Measurements from ENCODE around the gene SMARCAL1. TPM values are rescaled to one million over a fixed set of nuclear protein-coding genes. Genes with fewer than 3 reads are reported as not detected.
A peak's percentile ranks its signal among the peaks of the same experiment; 100 is the strongest.
"Not testable (repeated sequence)": the region's sequence is repeated elsewhere in the genome, so short reads cannot be mapped to it uniquely, and the experiment has no call there.

SMARCAL1 gene
- total RNA-seq, 1 donor from 2014 or later = 23.5 TPM

DNA sequence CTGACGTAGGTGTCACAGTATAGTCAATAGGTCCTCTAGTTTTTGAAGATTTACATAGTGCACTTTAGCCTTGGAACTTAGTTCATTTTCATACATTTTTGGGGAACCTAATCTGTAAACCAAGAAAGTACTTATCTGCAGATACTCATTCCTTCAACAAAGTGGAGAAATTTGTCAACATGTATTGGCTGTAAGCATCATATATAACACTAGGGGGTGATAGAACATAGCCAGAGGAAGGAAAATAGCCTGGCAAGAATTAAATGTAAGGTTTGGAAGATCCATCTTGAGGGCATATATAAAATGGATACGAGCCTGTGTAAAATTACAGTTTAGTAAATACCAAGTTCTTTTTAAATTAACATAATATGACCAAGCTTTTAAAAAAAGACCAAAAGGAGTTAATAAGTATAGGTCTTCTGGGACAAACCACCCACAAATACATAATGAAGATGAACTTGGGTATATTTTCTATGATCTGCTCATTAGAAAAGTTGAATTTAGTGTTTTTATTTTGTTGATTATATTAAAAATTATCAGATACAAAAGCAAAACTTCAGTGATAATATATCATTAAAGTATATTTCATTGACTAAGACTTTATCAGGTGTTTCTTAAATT, 104.6 kb downstream of the SMARCAL1 start:
- H3K4me3 ChIP-seq (ENCODE audit: low read depth, low read length) = no peak overlapping the region
- DNase-seq (ENCODE audit: low read depth) = no peak
- TF ChIP-seq, protein P1, sequence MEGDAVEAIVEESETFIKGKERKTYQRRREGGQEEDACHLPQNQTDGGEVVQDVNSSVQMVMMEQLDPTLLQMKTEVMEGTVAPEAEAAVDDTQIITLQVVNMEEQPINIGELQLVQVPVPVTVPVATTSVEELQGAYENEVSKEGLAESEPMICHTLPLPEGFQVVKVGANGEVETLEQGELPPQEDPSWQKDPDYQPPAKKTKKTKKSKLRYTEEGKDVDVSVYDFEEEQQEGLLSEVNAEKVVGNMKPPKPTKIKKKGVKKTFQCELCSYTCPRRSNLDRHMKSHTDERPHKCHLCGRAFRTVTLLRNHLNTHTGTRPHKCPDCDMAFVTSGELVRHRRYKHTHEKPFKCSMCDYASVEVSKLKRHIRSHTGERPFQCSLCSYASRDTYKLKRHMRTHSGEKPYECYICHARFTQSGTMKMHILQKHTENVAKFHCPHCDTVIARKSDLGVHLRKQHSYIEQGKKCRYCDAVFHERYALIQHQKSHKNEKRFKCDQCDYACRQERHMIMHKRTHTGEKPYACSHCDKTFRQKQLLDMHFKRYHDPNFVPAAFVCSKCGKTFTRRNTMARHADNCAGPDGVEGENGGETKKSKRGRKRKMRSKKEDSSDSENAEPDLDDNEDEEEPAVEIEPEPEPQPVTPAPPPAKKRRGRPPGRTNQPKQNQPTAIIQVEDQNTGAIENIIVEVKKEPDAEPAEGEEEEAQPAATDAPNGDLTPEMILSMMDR (conservative IDR thresholded peaks at IDR 0.05; ENCODE audit: low read depth, low read length) = peak; percentile 73

DNA sequence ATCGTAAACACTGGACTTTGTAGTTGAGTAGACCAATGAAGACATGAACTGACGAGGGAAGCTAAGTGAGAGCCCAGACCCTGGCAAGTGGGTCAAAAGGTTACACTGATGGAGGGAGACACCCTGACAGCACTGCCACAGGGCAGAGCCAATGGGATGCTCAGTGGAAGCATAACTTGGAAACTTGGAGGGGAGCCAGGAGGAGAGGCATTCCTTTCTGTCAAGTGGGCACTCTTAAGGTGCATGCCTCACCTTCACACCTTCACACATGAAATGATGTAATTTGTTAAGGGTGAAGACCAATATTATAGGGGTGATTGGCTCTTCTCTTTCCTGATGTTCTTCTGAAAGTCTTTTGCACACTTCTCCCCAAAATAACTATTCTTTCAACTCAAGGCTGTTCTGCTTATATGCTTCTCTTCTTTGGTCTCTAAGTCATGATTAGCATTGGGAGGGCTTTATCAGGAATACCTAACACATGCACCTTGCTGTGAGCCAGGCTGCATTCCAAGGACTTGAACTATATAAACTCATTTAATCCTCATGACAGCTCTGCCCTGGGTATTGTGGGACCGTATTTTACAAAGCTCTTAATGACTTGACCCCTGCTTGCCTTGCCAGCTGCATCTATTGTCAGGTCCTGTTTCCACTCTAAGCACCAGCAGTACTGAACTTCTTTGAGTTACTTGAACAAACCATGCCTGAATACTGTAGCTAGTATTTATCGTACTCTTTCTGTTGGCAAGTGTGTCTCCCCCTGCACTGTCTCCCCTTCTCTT, 105.4 kb downstream of the SMARCAL1 start:
- H3K4me3 ChIP-seq (ENCODE audit: low read depth, low read length) = no peak overlapping the region
- no peak for DNase-seq (ENCODE audit: low read depth)
- TF ChIP-seq, protein P1 (conservative IDR thresholded peaks at IDR 0.05; ENCODE audit: low read depth, low read length) = no peak

DNA sequence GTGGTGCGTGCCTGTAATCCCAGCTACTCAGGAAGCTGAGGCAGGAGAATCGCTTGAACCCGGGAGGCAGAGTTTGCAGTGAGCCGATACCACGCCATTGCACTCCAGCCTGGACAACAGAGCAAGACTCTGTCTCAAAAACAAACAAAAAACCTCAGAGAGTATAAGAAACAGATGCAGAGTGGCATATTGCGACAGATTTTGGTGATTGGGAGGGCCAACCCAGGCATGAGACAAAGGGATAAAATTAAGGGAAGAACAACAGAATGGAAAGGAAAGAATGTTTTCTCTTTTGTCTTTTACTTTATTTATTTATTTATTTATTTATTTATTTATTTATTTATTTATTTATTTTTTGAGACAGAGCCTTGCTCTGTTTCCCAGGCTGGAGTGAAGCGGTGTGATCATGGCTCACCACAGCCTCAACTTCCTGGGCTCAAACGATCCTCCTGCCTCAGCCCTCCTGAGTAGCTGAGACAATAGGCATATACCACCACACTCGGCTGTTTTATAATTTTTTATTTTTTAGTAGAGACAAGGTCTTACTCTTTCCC, 106.4 kb downstream of the SMARCAL1 start:
- DNase-seq (ENCODE audit: low read depth); H3K4me3 ChIP-seq (ENCODE audit: low read depth, low read length): not testable (repeated sequence)

DNA sequence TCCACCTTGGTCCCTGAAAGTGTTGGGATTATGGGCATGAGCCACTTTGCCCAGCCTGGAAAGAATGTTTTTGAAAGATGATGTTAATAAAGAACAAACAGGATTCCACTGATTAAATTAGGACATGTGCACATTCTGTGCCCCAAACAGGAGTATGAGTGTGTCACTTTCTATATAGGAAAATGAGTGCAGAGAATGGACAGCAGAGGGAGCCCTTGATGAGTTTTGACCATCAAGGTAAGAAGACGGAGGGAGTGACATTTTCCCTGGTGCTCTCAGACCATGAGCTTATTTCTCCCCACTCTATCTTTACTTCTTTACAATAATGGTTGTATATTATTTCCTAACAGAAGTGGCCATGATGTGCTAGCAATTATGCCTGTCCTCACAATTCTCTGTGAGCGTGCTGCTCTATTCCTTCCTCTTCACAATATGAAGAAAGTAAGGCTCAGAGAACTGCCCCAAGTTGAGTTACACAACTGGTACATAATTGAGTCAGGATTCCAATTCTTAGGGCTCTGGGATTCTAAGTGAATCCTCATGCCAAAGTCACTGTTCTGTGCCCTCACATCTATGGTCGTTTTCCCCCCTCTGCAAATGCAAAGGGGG, 107.0 kb downstream of the SMARCAL1 start:
- no peak overlapping the region for H3K4me3 ChIP-seq (ENCODE audit: low read depth, low read length)
- TF ChIP-seq, protein P1 (conservative IDR thresholded peaks at IDR 0.05; ENCODE audit: low read depth, low read length) = peak; percentile 76
- DNase-seq (ENCODE audit: low read depth) = no peak

DNA sequence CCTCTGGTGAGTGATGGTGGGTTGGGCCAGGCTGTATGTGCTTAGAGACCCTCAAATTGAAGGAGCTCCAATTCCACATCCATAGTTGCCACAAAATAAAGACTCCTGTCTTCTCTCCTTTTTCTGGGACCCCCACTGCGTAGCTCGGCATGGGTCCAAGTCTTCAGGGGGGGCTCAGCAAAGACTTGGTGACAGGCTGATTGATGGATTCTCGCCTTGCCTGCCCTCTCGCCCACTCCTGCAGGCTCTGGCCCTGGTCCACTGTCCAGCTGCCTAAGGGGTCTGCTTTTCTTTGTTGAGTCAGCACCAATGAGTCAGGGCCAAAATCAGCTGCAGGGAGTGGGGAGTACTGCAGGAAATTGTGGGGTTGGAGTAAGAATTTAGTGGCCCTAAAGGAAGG, 107.8 kb downstream of the SMARCAL1 start:
- TF ChIP-seq, protein P1 (conservative IDR thresholded peaks at IDR 0.05; ENCODE audit: low read depth, low read length) = no peak
- DNase-seq (ENCODE audit: low read depth) = no peak
- no peak overlapping the region for H3K4me3 ChIP-seq (ENCODE audit: low read depth, low read length)

DNA sequence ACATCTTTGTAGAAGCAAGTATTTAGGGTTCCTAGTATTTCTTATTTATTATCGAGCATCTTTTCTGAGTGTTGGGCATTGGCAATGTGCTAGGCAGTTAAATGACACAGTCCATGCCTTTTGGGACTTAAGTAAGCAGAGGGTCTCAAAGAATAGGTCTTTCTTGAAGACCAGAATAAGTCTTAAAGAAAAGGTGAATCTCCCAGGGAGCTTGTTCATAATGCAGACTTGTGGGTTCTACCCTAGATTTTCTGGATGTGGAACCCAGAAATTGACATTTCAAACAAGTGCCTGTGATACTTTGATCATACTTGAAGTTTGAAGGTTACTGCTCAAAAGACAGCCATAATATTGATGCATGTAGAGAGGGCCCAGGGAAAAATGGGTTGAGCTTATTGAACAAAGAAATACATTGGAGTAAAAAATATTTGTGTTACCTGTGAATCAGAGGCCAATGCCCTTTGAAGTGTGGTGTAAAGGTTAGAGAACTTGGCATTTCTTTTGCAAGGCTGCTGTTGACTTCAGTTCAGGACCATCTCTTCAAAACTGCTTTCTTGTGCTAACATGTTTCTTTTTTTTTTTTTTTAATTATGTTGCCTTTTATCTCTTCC, 110.7 kb downstream of the SMARCAL1 start:
- DNase-seq (ENCODE audit: low read depth) = no peak
- TF ChIP-seq, protein P1 (conservative IDR thresholded peaks at IDR 0.05; ENCODE audit: low read depth, low read length) = no peak
- H3K4me3 ChIP-seq (ENCODE audit: low read depth, low read length) = no peak overlapping the region

DNA sequence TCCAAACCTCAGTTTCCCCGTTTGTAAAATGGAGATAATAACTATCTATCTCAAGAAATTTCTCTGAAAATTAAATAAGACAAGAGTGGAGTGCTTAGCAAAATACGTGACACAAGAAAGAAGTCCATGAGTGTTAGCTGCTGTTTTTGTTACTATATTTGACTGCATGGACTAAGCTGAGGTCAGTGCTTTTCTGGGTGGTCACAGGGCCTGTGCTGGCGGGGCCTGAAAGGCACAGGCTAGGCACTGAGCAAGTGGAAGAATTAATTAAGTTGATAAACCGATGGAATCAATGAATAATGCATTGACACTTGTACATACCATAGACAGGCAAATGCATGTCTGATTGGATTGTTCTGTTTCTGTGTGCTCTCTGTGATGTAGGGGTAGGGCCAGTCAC, 113.7 kb downstream of the SMARCAL1 start:
- no peak overlapping the region for H3K4me3 ChIP-seq (ENCODE audit: low read depth, low read length)
- TF ChIP-seq, protein P1 (conservative IDR thresholded peaks at IDR 0.05; ENCODE audit: low read depth, low read length) = no peak
- DNase-seq (ENCODE audit: low read depth) = no peak
